Brain microvascular endothelial cell (primary cell): Measurements from ENCODE around the gene NEK10.

Experiments
- DNase-seq: peaks from one replicate; pipeline ENCODE4 v3.0.0-alpha.2; 2020
- H3K27ac ChIP-seq: fragments of 250-450 bp; sonication (Bioruptor Pico); 2 replicates; pipeline ENCODE4 v1.5.1; 2020; ENCODE audit warnings: mild to moderate bottlenecking, moderate library complexity
- H3K27me3 ChIP-seq: fragments of 250-450 bp; sonication (Bioruptor Pico); replicated peaks from 2 replicates; pipeline ENCODE4 v1.5.1; 2020; ENCODE audit warnings: mild to moderate bottlenecking
- H3K36me3 ChIP-seq: fragments of 250-450 bp; sonication (Bioruptor Pico); replicated peaks from 2 replicates; pipeline ENCODE4 v1.5.1; 2020; ENCODE audit warnings: mild to moderate bottlenecking
- H3K4me3 ChIP-seq: 2 replicates; pipeline ENCODE4 v1.5.1; 2011; ENCODE audit warnings: low read depth, mild to moderate bottlenecking, control low read depth, low read length, moderate library complexity
- in situ Hi-C: cut with HindIII; loops from 2 replicates; pipeline ENCODE4 v1.10.0; 2017; ENCODE audit warnings: low sequenced_read_pairs, low pct_ligation_motif_present
- TF ChIP-seq, protein P1 (sequence below): IDR thresholded peaks from 2 replicates; pipeline ENCODE4 v1.5.1; 2011; ENCODE audit warnings: low read depth, mild to moderate bottlenecking, moderate library complexity, low read length, control low read depth, inconsistent platforms; ENCODE audit errors: missing control alignments

Gene NEK10

GRCh38 chr3:27239951-27240350 lies 129.2 kb downstream of the NEK10 start:
- Histone ChIP-seq H3K27me3 (no peaks in the 10 kb centered on the region), H3K27ac (no peak overlapping the region), H3K36me3 (no peaks in the 10 kb centered on the region), H3K4me3 (no peak overlapping the region)
- in situ Hi-C loops = no loop called here
- DNase-seq = no peak
- TF ChIP-seq, protein P1, sequence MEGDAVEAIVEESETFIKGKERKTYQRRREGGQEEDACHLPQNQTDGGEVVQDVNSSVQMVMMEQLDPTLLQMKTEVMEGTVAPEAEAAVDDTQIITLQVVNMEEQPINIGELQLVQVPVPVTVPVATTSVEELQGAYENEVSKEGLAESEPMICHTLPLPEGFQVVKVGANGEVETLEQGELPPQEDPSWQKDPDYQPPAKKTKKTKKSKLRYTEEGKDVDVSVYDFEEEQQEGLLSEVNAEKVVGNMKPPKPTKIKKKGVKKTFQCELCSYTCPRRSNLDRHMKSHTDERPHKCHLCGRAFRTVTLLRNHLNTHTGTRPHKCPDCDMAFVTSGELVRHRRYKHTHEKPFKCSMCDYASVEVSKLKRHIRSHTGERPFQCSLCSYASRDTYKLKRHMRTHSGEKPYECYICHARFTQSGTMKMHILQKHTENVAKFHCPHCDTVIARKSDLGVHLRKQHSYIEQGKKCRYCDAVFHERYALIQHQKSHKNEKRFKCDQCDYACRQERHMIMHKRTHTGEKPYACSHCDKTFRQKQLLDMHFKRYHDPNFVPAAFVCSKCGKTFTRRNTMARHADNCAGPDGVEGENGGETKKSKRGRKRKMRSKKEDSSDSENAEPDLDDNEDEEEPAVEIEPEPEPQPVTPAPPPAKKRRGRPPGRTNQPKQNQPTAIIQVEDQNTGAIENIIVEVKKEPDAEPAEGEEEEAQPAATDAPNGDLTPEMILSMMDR = no peak

DNA sequence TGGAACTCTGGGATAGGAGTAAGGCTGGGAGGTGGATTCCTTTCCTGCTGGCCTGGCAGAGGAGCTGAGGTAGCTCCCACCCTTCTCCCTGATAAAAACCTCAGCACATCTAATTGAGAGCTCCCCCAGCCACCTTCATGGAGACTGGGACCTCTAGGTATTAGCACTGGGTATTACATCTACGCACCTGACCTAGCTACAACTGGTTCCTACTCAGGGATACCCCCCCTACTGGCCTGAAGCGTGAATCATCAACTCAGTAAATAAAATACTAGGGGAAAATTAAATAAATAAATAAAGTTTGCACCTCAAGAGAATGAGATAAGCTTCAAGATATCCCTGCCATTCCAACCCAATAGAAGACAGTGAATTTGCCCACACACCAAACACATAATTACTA lies 140.4 kb downstream of the NEK10 start:
- TF ChIP-seq, protein P1 = peak; percentile 41
- in situ Hi-C loops = no loop called here
- Histone ChIP-seq H3K27me3 (no peaks in the 10 kb centered on the region), H3K36me3 (no peaks in the 10 kb centered on the region), H3K4me3 (no peak overlapping the region), H3K27ac (no peak overlapping the region)
- DNase-seq = no peak

DNA sequence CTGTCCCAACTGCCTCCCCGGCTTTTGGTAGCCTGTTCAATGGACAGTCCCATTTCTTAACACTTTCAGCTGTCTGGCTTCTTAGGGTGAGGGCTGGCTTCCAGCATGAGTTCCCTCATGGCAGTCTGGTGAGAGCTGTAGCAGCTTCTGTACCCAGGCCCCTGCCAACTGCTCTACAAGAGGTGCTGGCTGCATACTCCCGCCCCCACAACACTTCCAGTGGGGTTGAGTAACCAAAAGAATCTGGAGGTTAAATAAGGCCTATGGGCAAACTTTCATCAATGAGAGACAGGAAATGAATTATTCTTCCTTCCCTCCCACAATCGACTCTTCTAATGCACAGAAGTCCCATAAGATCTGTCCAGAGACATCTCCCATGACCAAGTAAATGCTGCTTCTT lies 145.0 kb downstream of the NEK10 start:
- H3K36me3 ChIP-seq = no peaks in the 10 kb centered on the region
- H3K4me3 ChIP-seq = no peak overlapping the region
- TF ChIP-seq, protein P1 = no peak
- in situ Hi-C loops = no loop called here
- no peak overlapping the region for H3K27ac ChIP-seq
- DNase-seq = no peak
- no peaks in the 10 kb centered on the region for H3K27me3 ChIP-seq

DNA sequence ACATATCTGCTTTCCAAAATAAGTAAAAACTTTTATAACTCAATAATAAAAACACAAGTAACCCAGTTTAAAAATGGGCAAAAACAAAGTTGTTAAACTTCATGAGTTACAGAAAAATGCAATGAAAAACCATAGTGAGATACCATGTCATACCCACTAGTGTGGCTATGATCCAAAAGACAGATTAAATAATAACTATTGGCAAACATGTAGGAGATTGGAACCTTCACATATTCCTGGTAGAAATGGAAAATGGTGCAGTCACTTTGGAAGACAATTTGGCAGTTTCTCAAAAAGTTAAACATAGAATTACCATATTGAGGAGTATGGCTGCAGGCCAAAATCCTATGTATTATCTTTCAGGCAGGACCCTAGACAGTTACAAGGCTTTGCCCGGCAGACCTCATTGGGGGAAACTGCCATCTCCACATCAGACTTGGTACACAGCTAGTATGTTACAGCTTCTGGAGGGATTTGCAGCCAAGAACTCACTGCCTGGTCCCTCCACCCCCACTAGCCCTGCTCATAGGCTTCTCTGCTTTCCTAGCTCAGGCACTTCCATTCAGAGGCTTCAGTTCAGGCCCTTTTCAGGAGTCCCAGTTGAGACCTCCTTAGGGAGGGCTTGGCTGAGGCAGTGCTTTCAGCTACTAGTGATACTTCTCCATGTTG lies 147.8 kb downstream of the NEK10 start:
- no peaks in the 10 kb centered on the region for H3K36me3 ChIP-seq

GRCh38 chr3:27220166-27220565 lies 149.0 kb downstream of the NEK10 start:
- H3K36me3 ChIP-seq = no peaks in the 10 kb centered on the region
- no peaks in the 10 kb centered on the region for H3K27me3 ChIP-seq
- no peak overlapping the region for H3K27ac ChIP-seq
- no peak overlapping the region for H3K4me3 ChIP-seq
- in situ Hi-C loops = no loop called here
- no peak for DNase-seq
- TF ChIP-seq, protein P1 = no peak

More for the DNA sequence above, 147.8 kb downstream of the NEK10 start:
- DNase-seq = no peak
- no peak overlapping the region for H3K27ac ChIP-seq
- TF ChIP-seq, protein P1 = no peak
- H3K27me3 ChIP-seq = no peaks in the 10 kb centered on the region
- in situ Hi-C loops = no loop called here
- H3K4me3 ChIP-seq = no peak overlapping the region
